Measurements from ENCODE around the gene COG1. TPM values are rescaled to one million over a fixed set of nuclear protein-coding genes. Genes with fewer than 3 reads are reported as not detected.

COG1 gene
- total and polyA plus RNA-seq, 9 of the 15 experiments (the other 6 are each of a cell fraction or from before 2014, with no cell fraction given), result 9.5 to 26.8 (median 12.9) TPM

GRCh38 chr17:73172252-73172651, 20.6 kb upstream of the COG1 start:
- ChIA-PET CTCF (ENCODE audit: low intra/inter-chr PET ratio) (no interaction called here), POLR2A (interaction anchor here (0.5 kb wide), 1 partner anchor 12 kb away, joined by 3 read pairs; no protein-coding TSS in a partner anchor)
- H3K27ac ChIP-seq (ENCODE audit: extremely low read depth, low read depth, low read length), result no peak overlapping the region
- peaks cover 22 to 23% of the 10 kb centered on the region in 2 experiments; a peak in 4 of 5 replicates for H3K27me3 ChIP-seq (ENCODE audit: control insufficient read depth in 2 of 2, insufficient read depth in 2 of 2, low read length in 2 of 2)
- DNase-seq (ENCODE audit: extremely low read depth in 1 of 4, low spot score in 3 of 4), result no peak
- H2AFZ ChIP-seq (ENCODE audit: low read depth, low read length), result no peak overlapping the region
- H3K4me1 ChIP-seq (replicated peaks in 1 of 2; ENCODE audit: control insufficient read depth in 2 of 2, insufficient read depth in 2 of 2, low read length in 2 of 2), result no peaks in the 10 kb centered on the region
- H3K36me3 ChIP-seq (ENCODE audit: control insufficient read depth, insufficient read depth, low read length), result no peaks in the 10 kb centered on the region
- in situ Hi-C loops (cut with MboI) (no loop called here), intact Hi-C loops (cut with micrococcal nuclease) (no loop called here)
- no peaks in the 10 kb centered on the region for H3K9me1 ChIP-seq (ENCODE audit: control insufficient read depth, insufficient read depth, low read length)
- no peaks in the 10 kb centered on the region for H3K79me2 ChIP-seq (ENCODE audit: control insufficient read depth, insufficient read depth, low read length)
- 4% methylated on average over 3 of the region's 3 CpGs for WGBS (ENCODE audit: insufficient coverage, low coverage, missing lambda C conversion rate)
- ATAC-seq, result peak; percentile 33; the same call in 1 of the 3 replicates
- H4K20me1 ChIP-seq (replicated peaks; ENCODE audit: control insufficient read depth, insufficient read depth, low read length), result no peaks in the 10 kb centered on the region; the same call in 1 of the 2 replicates
- H3K9ac ChIP-seq (ENCODE audit: insufficient read depth in 1 of 2, low read depth in 2 of 2, low read length in 2 of 2), result no peak overlapping the region
- BruUV-seq (replicated peaks), result no TSS peak
- peaks cover 4% of the 10 kb centered on the region for H3K9me3 ChIP-seq (replicated peaks; ENCODE audit: control insufficient read depth, insufficient read depth, low read depth, low read length)
- no peak for FAIRE-seq
- no peak overlapping the region for H3K4me2 ChIP-seq (ENCODE audit: insufficient read depth, low read length)
- 0 out of 6 replicates have a peak, but pooled peaks of 1 of the 3 experiments have one; percentile 14 for TF ChIP-seq CTCF (IDR thresholded peaks at IDR 0.05 in 2 of 3, conservative IDR thresholded peaks at IDR 0.05 in 1 of 3; ENCODE audit: insufficient read depth in 2 of 3, low read depth in 1 of 3, low read length in 3 of 3)
- TF ChIP-seq ZFP36 (IDR thresholded peaks at IDR 0.05; ENCODE audit: low read depth, low read length, partially characterized antibody), result no peak
- H3K4me3 ChIP-seq, result no peak overlapping the region

GRCh38 chr17:73174126-73174525, 18.7 kb upstream of the COG1 start:
- Histone ChIP-seq H3K79me2 (ENCODE audit: control insufficient read depth, insufficient read depth, low read length) (no peaks in the 10 kb centered on the region), H3K4me3 (no peak overlapping the region), H3K36me3 (ENCODE audit: control insufficient read depth, insufficient read depth, low read length) (no peaks in the 10 kb centered on the region), H4K20me1 (replicated peaks; ENCODE audit: control insufficient read depth, insufficient read depth, low read length) (no peaks in the 10 kb centered on the region), H3K9me3 (replicated peaks; ENCODE audit: control insufficient read depth, insufficient read depth, low read depth, low read length) (peaks cover 4% of the 10 kb centered on the region), H3K27ac (ENCODE audit: extremely low read depth, low read depth, low read length) (no peak overlapping the region), H3K9me1 (ENCODE audit: control insufficient read depth, insufficient read depth, low read length) (no peaks in the 10 kb centered on the region), H3K27me3 (ENCODE audit: control insufficient read depth in 2 of 2, insufficient read depth in 2 of 2, low read length in 2 of 2) (peaks cover 13% of the 10 kb centered on the region in 2 experiments; a peak in 4 of 5 replicates), H3K4me2 (ENCODE audit: insufficient read depth, low read length) (no peak overlapping the region), H3K9ac (ENCODE audit: insufficient read depth in 1 of 2, low read depth in 2 of 2, low read length in 2 of 2) (no peak overlapping the region), H2AFZ (ENCODE audit: low read depth, low read length) (no peak overlapping the region), H3K4me1 (replicated peaks in 1 of 2; ENCODE audit: control insufficient read depth in 2 of 2, insufficient read depth in 2 of 2, low read length in 2 of 2) (no peaks in the 10 kb centered on the region)
- BruUV-seq (replicated peaks), result no TSS peak
- ChIA-PET POLR2A (interaction anchor here (1.0 kb wide), 1 partner anchor 58 kb away, joined by 3 read pairs; a partner anchor contains a TSS), CTCF (ENCODE audit: low intra/inter-chr PET ratio) (no interaction called here)
- no peak for ATAC-seq
- DNase-seq (ENCODE audit: extremely low read depth in 1 of 4, low spot score in 3 of 4), result no peak
- FAIRE-seq, result no peak
- intact Hi-C loops (cut with micrococcal nuclease) (no loop called here), in situ Hi-C loops (cut with MboI) (no loop called here)
- TF ChIP-seq ATF6 (CRISPR knock-in tag; IDR thresholded peaks at IDR 0.05), result no peak
- TF ChIP-seq SIN3B (IDR thresholded peaks at IDR 0.05; ENCODE audit: low read depth), result no peak
- TF ChIP-seq FOXP4 (CRISPR knock-in tag; IDR thresholded peaks at IDR 0.05; ENCODE audit: borderline replicate concordance), result no peak
- WGBS (ENCODE audit: insufficient coverage, low coverage, missing lambda C conversion rate), result 44% methylated on average over 7 of the region's 7 CpGs

Measured in K562 (cell line).